ENCODE measurements around the gene ENOX1. TPM values are rescaled to one million over a fixed set of nuclear protein-coding genes. Genes with fewer than 3 reads are reported as not detected.

ENOX1 gene
- total and polyA plus RNA-seq, 2 of the 8 experiments (the other 6 are each of a cell fraction or from before 2014, with no cell fraction given): 0.23 to 0.37 TPM

GRCh38 chr13:43363156-43363953 lies 423.4 kb downstream of the ENOX1 start:
- POLR2A ChIA-PET (ENCODE audit: partially characterized antibody): no interaction called here
- H3K4me3 ChIP-seq (ENCODE audit: extremely low read depth in 1 of 4, insufficient read depth in 2 of 4, low read depth in 3 of 4, low read length in 4 of 4): no peak overlapping the region
- FAIRE-seq: no peak

More at GRCh38 chr13:43363156-43363953, 423.4 kb downstream of the ENOX1 start:
- no peak overlapping the region for H2AFZ ChIP-seq (ENCODE audit: low read length)
- peaks cover 2 to 19% (median 18%) of the 10 kb centered on the region in 4 experiments; a peak in 5 of 7 replicates for H3K4me1 ChIP-seq (replicated peaks in 1 of 4; ENCODE audit: control insufficient read depth in 3 of 4, insufficient read depth in 4 of 4, low read length in 3 of 4)
- H3K56ac ChIP-seq (replicated peaks; ENCODE audit: insufficient read length, low read depth, low read length): no peak overlapping the region
- no peak overlapping the region for H3K4me2 ChIP-seq (ENCODE audit: insufficient read depth in 1 of 2, low read depth in 2 of 2, low read length in 2 of 2)
- no peak overlapping the region for H2BK120ac ChIP-seq (replicated peaks; ENCODE audit: low read depth, low read length)
- no peak for DNase-seq (ENCODE audit: low read depth in 1 of 2, low spot score in 2 of 2)
- H3K36me3 ChIP-seq (ENCODE audit: control insufficient read depth in 2 of 4, insufficient read depth in 4 of 4, low read length in 3 of 4): no peaks in the 10 kb centered on the region
- 92% methylated on average over 5 of the region's 5 CpGs; no CpG with 5 or more reads in 1 of the 2 experiments for WGBS, 2 experiments (ENCODE audit: extremely low coverage in 1 of 2, insufficient coverage in 1 of 2, insufficient read length in 1 of 2, insufficient replicate concordance in 2 of 2, low coverage in 1 of 2, low lambda C conversion rate in 2 of 2, missing lambda C conversion rate in 1 of 2)
- no peak overlapping the region for H4K8ac ChIP-seq (ENCODE audit: extremely low read depth, insufficient read depth, low read length)
- H3K14ac ChIP-seq (ENCODE audit: insufficient read length): no peak overlapping the region
- H3K27me3 ChIP-seq (replicated peaks in 1 of 4; ENCODE audit: control insufficient read depth in 3 of 4, extremely low read depth in 1 of 4, insufficient read depth in 3 of 4, low read length in 3 of 4): no peaks in the 10 kb centered on the region
- no peak overlapping the region for H2BK12ac ChIP-seq (ENCODE audit: low read depth, low read length)
- CTCF ChIA-PET (ENCODE audit: partially characterized antibody): no interaction called here
- no peak overlapping the region for H3K23ac ChIP-seq (ENCODE audit: insufficient read length)
- no peak overlapping the region for H4K91ac ChIP-seq (replicated peaks; ENCODE audit: insufficient read length, low read length)
- H2BK5ac ChIP-seq (ENCODE audit: low read depth, low read length): no peak overlapping the region
- H3K23me2 ChIP-seq (ENCODE audit: low read depth, low read length): 0 out of 2 replicates have a peak, but pooled peaks cover 2% of the 10 kb centered on the region
- no peak overlapping the region for H2AK5ac ChIP-seq (ENCODE audit: low read depth, low read length)
- no peak overlapping the region for H2BK15ac ChIP-seq (ENCODE audit: low read length)
- no peak overlapping the region for H4K5ac ChIP-seq (ENCODE audit: insufficient read length, low read depth, low read length)
- H2BK20ac ChIP-seq (ENCODE audit: low read length): no peak overlapping the region
- H3K18ac ChIP-seq (ENCODE audit: extremely low read depth, low read length): no peak overlapping the region
- no peaks in the 10 kb centered on the region for H4K20me1 ChIP-seq (replicated peaks in 1 of 2; ENCODE audit: control insufficient read depth in 1 of 2, insufficient read depth in 2 of 2, low read length in 2 of 2)
- no peaks in the 10 kb centered on the region for H3K9me3 ChIP-seq (ENCODE audit: insufficient read depth in 2 of 2, low read depth in 1 of 2, low read length in 1 of 2)
- no peak overlapping the region for H3K4ac ChIP-seq (replicated peaks; ENCODE audit: insufficient read length, low read depth, low read length)
- no peaks in the 10 kb centered on the region for H3K79me1 ChIP-seq (ENCODE audit: low read depth, low read length)
- H3K27ac ChIP-seq (ENCODE audit: low read depth, low read length): no peak overlapping the region
- H3K9ac ChIP-seq (replicated peaks in 1 of 4; ENCODE audit: extremely low read depth in 1 of 4, low read depth in 3 of 4, low read length in 3 of 4): no peak overlapping the region
- H3K79me2 ChIP-seq (ENCODE audit: control insufficient read depth in 1 of 2, insufficient read depth in 2 of 2, low read length in 2 of 2): no peaks in the 10 kb centered on the region

All from H1 (cell line).